HCT116 (cell line): Measurements from ENCODE around the gene TRPM5. TPM values are rescaled to one million over a fixed set of nuclear protein-coding genes. Genes with fewer than 3 reads are reported as not detected.

Experiments used
- ATAC-seq: fragments of 200-7000 bp; cut with Tn5 transposase; 2 replicates; pipeline ENCODE4 v1.9.1; 2020; ENCODE audit warnings: mild to moderate bottlenecking, moderate library complexity
- BruUV-seq: library from RNA; stranded (reverse); fragments of 400-500 nt; replicated peaks from 2 replicates; lab custom pipeline; 2021; lab: Mats Ljungman, UMichigan
- CTCF ChIA-PET: fragments of 300-600 bp; sonication (Branson Sonifier 250); formaldehyde crosslinking; loops from one replicate; lab custom pipeline; 2021; ENCODE audit warnings: antibody characterized with exemption; lab: Charles Lee
- POLR2A ChIA-PET: fragments of 300-600, 350-600 bp; sonication (Branson Sonifier 250); formaldehyde crosslinking; loops from one replicate; lab custom pipeline; 2021; ENCODE audit warnings: antibody characterized with exemption; lab: Charles Lee
- RAD21 ChIA-PET, 2 experiments: fragments of 300-600 bp; sonication (Branson Sonifier 250); formaldehyde crosslinking; loops; one replicate each; lab custom pipeline; 2023; ENCODE audit warnings: low total read pairs in 2 of 2; ENCODE audit not compliant: uncharacterized antibody in 2 of 2, unreplicated experiment in 2 of 2, low non-redundant PET in 1 of 2; lab: Charles Lee
- DNase-seq: peaks from one replicate; pipeline ENCODE4 v3.0.0-alpha.2; 2010; ENCODE audit warnings: low read depth, low spot score
- H2AFZ ChIP-seq: fragments of 200-600 bp; shearing (Covaris generic), sonication (generic); 2 replicates; pipeline ENCODE4 v1.6.1; 2017; ENCODE audit warnings: low read depth, mixed run types, mixed read lengths, antibody characterized with exemption, low read length; ENCODE audit not compliant: poor library complexity, severe bottlenecking
- H3K27ac ChIP-seq: 2 replicates; pipeline ENCODE4 v1.5.1; 2012; ENCODE audit warnings: low read depth, low read length
- H3K27me3 ChIP-seq: fragments of 200-600 bp; sonication (generic); 2 replicates; pipeline ENCODE4 v1.6.1; 2016; ENCODE audit warnings: mixed run types, low read length, mixed read lengths; ENCODE audit not compliant: insufficient read depth
- H3K36me3 ChIP-seq, 2 experiments: fragments of 200-500 bp in 1 of 2; fragments of 200-600 bp in 1 of 2; sonication (Bioruptor generic) in 1 of 2; sonication (generic) in 1 of 2; 2 replicates each; pipeline versions ENCODE4 v1.5.1 to v1.6.1; 2014 to 2016; ENCODE audit warnings: low read length in 2 of 2, inconsistent platforms in 1 of 2, mixed read lengths in 1 of 2, mixed run types in 1 of 2; ENCODE audit not compliant: insufficient read depth in 2 of 2, control insufficient read depth in 1 of 2
- H3K4me1 ChIP-seq, 2 experiments: fragments of 200-600 bp in 1 of 2; sonication (generic) in 1 of 2; 2 replicates each; pipeline versions ENCODE4 v1.5.1 to v1.6.1; 2012 to 2017; ENCODE audit warnings: low read length in 2 of 2, inconsistent platforms in 1 of 2, mild to moderate bottlenecking in 1 of 2, mixed read lengths in 1 of 2, mixed run types in 1 of 2, moderate library complexity in 1 of 2; ENCODE audit not compliant: insufficient read depth in 2 of 2, control insufficient read depth in 1 of 2
- H3K4me2 ChIP-seq: fragments of 200-600 bp; sonication (generic); 2 replicates; pipeline ENCODE4 v1.6.1; 2017; ENCODE audit warnings: mixed run types, low read length, mixed read lengths
- H3K4me3 ChIP-seq, 2 experiments: fragments of 200-600 bp in 1 of 2; sonication (generic) in 1 of 2; replicated peaks in 1 of 2; 2 replicates each; pipeline ENCODE4 v1.5.1; 2011 to 2016; ENCODE audit warnings: low read length in 2 of 2, control low read depth in 1 of 2, low read depth in 1 of 2, mild to moderate bottlenecking in 1 of 2, mixed read lengths in 1 of 2, mixed run types in 1 of 2
- H3K79me2 ChIP-seq: fragments of 200-600 bp; sonication (generic); 2 replicates; pipeline ENCODE4 v1.6.1; 2017; ENCODE audit warnings: mild to moderate bottlenecking, mixed run types, low read length, moderate library complexity, mixed read lengths; ENCODE audit not compliant: insufficient read depth
- H3K9ac ChIP-seq: fragments of 200-600 bp; sonication (generic); 2 replicates; pipeline ENCODE4 v1.6.1; 2016; ENCODE audit warnings: low read length, mixed read lengths
- H3K9me2 ChIP-seq: fragments of 200-600 bp; sonication (generic), shearing (Covaris generic); 2 replicates; pipeline ENCODE4 v1.6.1; 2017; ENCODE audit warnings: mixed run types, mild to moderate bottlenecking, moderate library complexity; ENCODE audit not compliant: insufficient read depth
- H3K9me3 ChIP-seq, 2 experiments: fragments of 200-500 bp in 1 of 2; fragments of 200-600 bp in 1 of 2; sonication (Bioruptor generic) in 1 of 2; sonication (generic) in 1 of 2; 2 replicates each; pipeline ENCODE4 v1.6.1; 2014 to 2017; ENCODE audit warnings: low read length in 2 of 2, mixed read lengths in 2 of 2, inconsistent platforms in 1 of 2, low read depth in 1 of 2, mild to moderate bottlenecking in 1 of 2, mixed run types in 1 of 2, moderate library complexity in 1 of 2; ENCODE audit not compliant: control insufficient read depth in 1 of 2, insufficient read depth in 1 of 2
- H4K20me1 ChIP-seq: fragments of 200-600 bp; sonication (generic), shearing (Covaris generic); 2 replicates; pipeline ENCODE4 v1.6.1; 2017; ENCODE audit warnings: mixed run types, mild to moderate bottlenecking, moderate library complexity; ENCODE audit not compliant: insufficient read depth
- ATF3 ChIP-seq: IDR thresholded peaks from 2 replicates; pipeline ENCODE4 v1.6.1; 2012
- CBX3 ChIP-seq: IDR thresholded peaks from 2 replicates; pipeline ENCODE4 v1.6.1; 2012; ENCODE audit warnings: low read depth
- ELF1 ChIP-seq: IDR thresholded peaks from 2 replicates; pipeline ENCODE4 v1.6.1; 2012; ENCODE audit warnings: low read depth, borderline replicate concordance
- EZH2 ChIP-seq: fragments of 200-600 bp; sonication (generic); IDR thresholded peaks from 2 replicates; pipeline ENCODE4 v1.6.1; 2017; ENCODE audit warnings: antibody characterized with exemption, mixed run types
- FOSL1 ChIP-seq: IDR thresholded peaks from 2 replicates; pipeline ENCODE4 v1.6.1; 2012; ENCODE audit warnings: low read depth
- MAX ChIP-seq: IDR thresholded peaks from 2 replicates; pipeline ENCODE4 v1.6.1; 2012
- POLR2A ChIP-seq: IDR thresholded peaks from 2 replicates; pipeline ENCODE4 v1.7.0; 2011; ENCODE audit warnings: borderline replicate concordance; ENCODE audit not compliant: insufficient read depth, insufficient read length; ENCODE audit errors: extremely low read depth
- SP1 ChIP-seq: IDR thresholded peaks from 2 replicates; pipeline ENCODE4 v1.6.1; 2012; ENCODE audit warnings: low read depth
- TCF7L2 ChIP-seq: IDR thresholded peaks from 2 replicates; pipeline ENCODE4 v1.7.0; 2011; ENCODE audit warnings: borderline replicate concordance, inconsistent platforms; ENCODE audit not compliant: insufficient read depth, insufficient read length; ENCODE audit errors: extremely low read depth
- YY1 ChIP-seq: IDR thresholded peaks from 2 replicates; pipeline ENCODE4 v1.6.1; 2011; ENCODE audit warnings: low read length, low read depth, moderate library complexity, mild to moderate bottlenecking; ENCODE audit not compliant: insufficient replicate concordance; ENCODE audit errors: extremely low read depth
- ZFX ChIP-seq: fragments of 450-650 bp; IDR thresholded peaks from 2 replicates; pipeline ENCODE4 v1.6.1; 2017
- ZNF274 ChIP-seq: fragments of 200-500 bp; sonication (Bioruptor generic); IDR thresholded peaks from 2 replicates; pipeline ENCODE4 v1.6.1; 2014; ENCODE audit warnings: mild to moderate bottlenecking, low read depth, low read length, inconsistent platforms
- intact Hi-C: fragments of 100-400 bp; cut with micrococcal nuclease; formaldehyde crosslinking; loops from 2 replicates; pipeline ENCODE4 v1.10.0; 2022
- total RNA-seq: library from RNA; stranded (reverse); gene quantifications from one replicate; pipeline ENCODE4 v1.2.1, GENCODE V29; 2021; ENCODE audit not compliant: unreplicated experiment

Gene TRPM5
- total RNA-seq, 1 experiment from 2014 or later = 0.07 TPM

GRCh38 chr11:2427721-2428321 lies 16.5 kb downstream of the TRPM5 start:
- Histone ChIP-seq H3K27ac (no peak overlapping the region), H3K4me3 (no peak overlapping the region), H3K79me2 (no peaks in the 10 kb centered on the region), H2AFZ (no peak overlapping the region), H3K36me3 (no peaks in the 10 kb centered on the region), H3K27me3 (no peaks in the 10 kb centered on the region), H3K9ac (no peak overlapping the region), H3K9me2 (no peaks in the 10 kb centered on the region), H3K4me1 (no peaks in the 10 kb centered on the region)
- ChIA-PET RAD21 (interaction anchor here (1.3 to 1.7 kb wide), 2 partner anchors 103 to 104 kb away, joined by 12 to 13 read pairs; no protein-coding TSS in a partner anchor), POLR2A (no interaction called here), CTCF (interaction anchor here (0.7 to 4.4 kb wide), 4 partner anchors 8 to 464 kb away, joined by 3 to 64 read pairs (median 3); no protein-coding TSS in a partner anchor)
- peak; percentile 46 for ATAC-seq
- no peak for TF ChIP-seq ELF1
- no peak for TF ChIP-seq POLR2A
- TF ChIP-seq TCF7L2 = no peak
- no peak for TF ChIP-seq ATF3
- no peak for TF ChIP-seq ZNF274
- TF ChIP-seq CBX3 = no peak
- no peak for TF ChIP-seq YY1
- TF ChIP-seq EZH2 = no peak
- no peak for TF ChIP-seq FOSL1
- no peak for TF ChIP-seq MAX
- no peak for TF ChIP-seq ZFX
- no peak for TF ChIP-seq SP1
- TF ChIP-seq, all 23 proteins: peak for 0
- no peak for DNase-seq
- no TSS peak for BruUV-seq
- Histone ChIP-seq H3K4me2 (no peak overlapping the region), H4K20me1 (no peaks in the 10 kb centered on the region), H3K9me3 (no peaks in the 10 kb centered on the region)
- intact Hi-C loops = loop anchor here (1.0 kb wide), 2 partner anchors 103 to 460 kb away; no protein-coding TSS in a partner anchor
